HG03575 (cell line): ENCODE data around the gene NEDD9.

ENCODE experiments used
- ATAC-seq: cut with Tn5 transposase; IDR thresholded peaks from one replicate; pipeline ENCODE4 v1.9.1; 2021; ENCODE audit not compliant: unreplicated experiment, insufficient number of reproducible peaks, low FRiP score; ENCODE audit errors: extremely low read depth

Gene NEDD9, protein sequence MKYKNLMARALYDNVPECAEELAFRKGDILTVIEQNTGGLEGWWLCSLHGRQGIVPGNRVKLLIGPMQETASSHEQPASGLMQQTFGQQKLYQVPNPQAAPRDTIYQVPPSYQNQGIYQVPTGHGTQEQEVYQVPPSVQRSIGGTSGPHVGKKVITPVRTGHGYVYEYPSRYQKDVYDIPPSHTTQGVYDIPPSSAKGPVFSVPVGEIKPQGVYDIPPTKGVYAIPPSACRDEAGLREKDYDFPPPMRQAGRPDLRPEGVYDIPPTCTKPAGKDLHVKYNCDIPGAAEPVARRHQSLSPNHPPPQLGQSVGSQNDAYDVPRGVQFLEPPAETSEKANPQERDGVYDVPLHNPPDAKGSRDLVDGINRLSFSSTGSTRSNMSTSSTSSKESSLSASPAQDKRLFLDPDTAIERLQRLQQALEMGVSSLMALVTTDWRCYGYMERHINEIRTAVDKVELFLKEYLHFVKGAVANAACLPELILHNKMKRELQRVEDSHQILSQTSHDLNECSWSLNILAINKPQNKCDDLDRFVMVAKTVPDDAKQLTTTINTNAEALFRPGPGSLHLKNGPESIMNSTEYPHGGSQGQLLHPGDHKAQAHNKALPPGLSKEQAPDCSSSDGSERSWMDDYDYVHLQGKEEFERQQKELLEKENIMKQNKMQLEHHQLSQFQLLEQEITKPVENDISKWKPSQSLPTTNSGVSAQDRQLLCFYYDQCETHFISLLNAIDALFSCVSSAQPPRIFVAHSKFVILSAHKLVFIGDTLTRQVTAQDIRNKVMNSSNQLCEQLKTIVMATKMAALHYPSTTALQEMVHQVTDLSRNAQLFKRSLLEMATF

DNA sequence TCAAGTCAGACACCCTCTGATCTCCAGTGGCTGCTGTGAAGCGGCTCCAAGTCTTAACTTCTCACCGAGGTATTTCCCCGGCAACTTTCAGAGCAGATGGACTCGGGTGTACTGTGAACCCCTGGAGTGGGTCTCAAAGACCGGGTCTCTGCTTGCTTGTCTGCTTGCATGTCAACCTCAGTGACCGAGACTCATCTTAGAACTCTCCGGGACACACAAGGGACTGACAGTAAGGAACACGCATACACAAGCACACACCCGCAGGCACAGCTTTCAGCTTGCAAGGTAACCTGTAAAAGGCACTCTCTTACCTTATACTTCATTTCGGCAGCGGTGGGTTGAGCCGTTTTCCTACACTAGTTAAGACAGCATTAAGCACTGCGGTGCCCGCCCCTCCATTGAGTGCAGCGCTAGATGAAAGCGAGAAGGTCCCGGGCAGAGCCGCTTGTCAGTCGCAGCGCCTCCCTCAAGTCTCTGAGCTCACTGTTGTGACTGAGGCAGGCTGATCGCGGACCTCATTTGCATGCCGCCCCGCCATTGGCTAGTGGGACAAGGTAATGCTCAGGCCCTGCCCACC, at the start of gene NEDD9:
NEDD9 (minus strand) TSS at position 476 of the 577 bp plus-strand sequence; CDS start at position 323, 153 bp downstream.
- peak; percentile 87 for ATAC-seq

DNA sequence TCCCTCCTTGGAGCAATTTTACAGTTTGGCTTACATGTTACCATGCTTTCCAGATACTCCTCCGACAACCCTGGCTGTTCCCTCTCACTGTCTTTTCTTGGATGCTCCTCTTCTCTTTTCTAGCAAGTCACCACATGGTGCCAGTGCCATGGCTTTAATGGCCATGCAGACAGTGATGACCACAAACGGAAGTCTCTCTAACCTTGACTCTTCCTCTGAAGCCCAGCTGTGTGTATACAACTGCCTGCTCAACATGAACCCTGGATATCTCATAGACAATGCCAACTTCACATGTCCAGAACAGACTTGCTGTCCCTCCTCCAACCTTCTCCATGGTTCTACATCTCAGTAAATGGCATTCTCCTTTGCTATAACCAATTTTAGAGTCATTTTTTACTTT, 49.8 kb upstream of the NEDD9 start:
- ATAC-seq, result no peak

DNA sequence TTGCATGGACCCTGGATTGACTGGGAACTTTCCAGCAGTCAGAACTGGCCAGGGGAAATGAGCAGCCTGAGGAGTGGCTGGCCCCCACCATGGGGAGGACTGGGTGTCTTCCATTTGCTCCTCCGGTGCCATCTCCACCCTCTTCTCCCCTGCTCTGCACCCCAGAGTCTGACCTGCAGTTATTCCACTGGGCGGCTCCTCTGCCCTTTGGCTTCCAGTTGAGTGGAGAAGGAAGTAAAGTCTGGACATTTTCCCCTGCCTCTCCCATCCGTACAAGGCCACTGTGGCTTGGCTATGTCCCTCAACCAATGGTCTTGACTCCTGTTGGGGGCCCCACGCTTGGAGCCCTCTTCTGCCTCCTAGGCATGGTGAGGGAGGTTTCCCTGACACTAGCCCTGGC, 47.9 kb upstream of the NEDD9 start:
- ATAC-seq, result no peak

- no peak for ATAC-seq
Measured at GRCh38 chr6:11279284-11279689, 46.8 kb upstream of the NEDD9 start.

DNA sequence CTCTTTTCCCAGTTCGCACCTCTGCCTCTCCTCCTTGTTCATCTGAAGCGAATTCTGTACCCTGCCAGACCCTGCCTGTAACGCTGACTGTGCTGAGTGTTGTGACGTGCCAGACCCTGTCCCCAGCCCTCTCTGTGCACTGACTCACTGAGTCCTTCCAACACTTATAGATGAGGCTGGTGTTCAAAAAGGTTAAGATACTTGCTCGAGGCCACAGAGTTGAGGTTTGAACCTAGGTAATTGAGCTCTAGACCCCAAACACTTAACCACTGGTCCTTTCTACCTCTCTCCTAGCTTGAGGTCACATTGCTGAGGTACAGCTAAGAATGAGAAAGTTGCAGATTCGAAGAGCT, 45.7 kb upstream of the NEDD9 start:
- ATAC-seq, result no peak

DNA sequence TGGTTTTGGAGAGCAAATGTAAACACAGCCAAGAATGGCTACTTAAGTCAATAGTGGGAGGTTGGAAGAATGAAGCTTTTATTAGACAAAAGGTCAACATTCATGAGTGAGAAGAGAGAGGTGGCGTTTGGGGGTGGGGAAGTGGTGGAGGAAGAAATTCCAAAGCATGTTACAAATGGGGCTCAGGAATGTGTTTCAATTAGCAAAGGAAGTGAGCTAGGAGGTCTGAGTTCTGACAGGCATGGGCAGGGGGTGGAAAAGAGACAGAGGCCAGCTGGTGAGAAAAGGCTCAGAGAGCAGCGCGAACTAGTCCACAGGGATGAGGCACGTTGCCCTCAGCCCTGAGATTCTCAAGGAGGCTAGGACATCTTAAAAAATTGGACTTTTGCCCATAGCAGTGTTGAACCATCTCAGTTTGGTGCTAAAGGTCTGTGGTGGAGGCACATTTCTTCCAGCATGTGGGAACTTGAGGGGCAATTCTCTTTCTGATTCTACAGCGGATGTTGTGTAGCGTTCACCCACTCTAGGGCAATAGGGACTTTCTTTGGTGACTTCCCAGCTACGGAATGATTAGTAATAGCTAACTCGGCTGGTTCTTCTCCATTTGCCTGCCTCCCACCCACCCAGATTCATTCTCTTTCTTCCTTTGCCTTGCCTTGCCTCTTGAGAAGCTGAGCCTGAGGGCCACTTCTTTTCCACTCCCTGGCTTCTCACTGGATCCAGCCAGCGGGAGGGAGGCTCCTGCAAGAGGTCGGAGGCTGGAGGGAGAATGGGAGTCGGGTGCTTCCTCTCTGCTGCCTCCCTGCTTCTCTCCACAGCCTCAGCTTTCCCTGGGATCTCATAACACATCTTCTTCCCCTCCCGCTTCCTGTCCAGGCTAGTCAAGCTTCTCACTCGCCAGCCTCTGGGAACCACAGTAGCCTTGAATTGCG, 45.1 kb upstream of the NEDD9 start:
- peak; percentile 29 for ATAC-seq

DNA sequence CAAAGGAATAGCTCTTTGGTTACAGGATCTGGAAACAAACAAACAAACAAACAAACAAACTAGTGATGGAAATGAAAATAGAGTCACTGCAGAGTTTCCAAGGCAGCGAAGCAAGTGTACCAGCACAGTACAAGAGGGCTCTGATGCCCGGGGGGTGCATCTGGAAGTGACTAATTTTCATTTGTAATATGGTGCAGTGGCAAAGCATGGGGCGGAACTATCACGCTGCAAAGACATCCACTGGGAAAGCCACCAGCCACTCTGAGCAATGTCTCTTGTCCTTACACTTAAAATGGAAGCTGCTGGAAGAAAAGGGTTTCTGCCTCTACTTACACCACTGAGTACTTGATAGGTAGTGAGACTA, 44.4 kb upstream of the NEDD9 start:
- ATAC-seq, result no peak

DNA sequence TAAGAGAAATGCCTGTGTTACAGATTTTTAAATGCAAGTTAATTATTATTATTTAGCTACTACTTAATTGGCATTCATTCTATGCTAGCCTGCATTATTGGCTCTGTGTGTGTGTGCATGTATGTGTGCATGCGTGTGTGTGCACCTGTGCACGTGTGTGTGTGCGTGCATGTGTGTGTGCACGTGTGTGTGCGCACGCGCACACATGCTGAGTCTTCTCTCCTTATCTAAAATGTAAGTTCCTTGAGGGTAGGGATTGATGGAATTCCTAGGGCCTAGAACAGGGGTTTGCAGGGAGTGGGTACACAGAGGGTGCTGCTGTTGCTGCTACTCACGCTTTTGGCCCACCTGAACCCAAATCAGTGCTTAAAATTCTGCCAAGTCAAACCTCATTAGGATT, 43.8 kb upstream of the NEDD9 start:
- no peak for ATAC-seq

- ATAC-seq, result peak; percentile 65
Measured at GRCh38 chr6:11275598-11275997, 43.1 kb upstream of the NEDD9 start.

- no peak for ATAC-seq
Measured at GRCh38 chr6:11273406-11274065, 41.1 kb upstream of the NEDD9 start.

GRCh38 chr6:11272491-11273192, 40.2 kb upstream of the NEDD9 start:
- ATAC-seq, result no peak

DNA sequence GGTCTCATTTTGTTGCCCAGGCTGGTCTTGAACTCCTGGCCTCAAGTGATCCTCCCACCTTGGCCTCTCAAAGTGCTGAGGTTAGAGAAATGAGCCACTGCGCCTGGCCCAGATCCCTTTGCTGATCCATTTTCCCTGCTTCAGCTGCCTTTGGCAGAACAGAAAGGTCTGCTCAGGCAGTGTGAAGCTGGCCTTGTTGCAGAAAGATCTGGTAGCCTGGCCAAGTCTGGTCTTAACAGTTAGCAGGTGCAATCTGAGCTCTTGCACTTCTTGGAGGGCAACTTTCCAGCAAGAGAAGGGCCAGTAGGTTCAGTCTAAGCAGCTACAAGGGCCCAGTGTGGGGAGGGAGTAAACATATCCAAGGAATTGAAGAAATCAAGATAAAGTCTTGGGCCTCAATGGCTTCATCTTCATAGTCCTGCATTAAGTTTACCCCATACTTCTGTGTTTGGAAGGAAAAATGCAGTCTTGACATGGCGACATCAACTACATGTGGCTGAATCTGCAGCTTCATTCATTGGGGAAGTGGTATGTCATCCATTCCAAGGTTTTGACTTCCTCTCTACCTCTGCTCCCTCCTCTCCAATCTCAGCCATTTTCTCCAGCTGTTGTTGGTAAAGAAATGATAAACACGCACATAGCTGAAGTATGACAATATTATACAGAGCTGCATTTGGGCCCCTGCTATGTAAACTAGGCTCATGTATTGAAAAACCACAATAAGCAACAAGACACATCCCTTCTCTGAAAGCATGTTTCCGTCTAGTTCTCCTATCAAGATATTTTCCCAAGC, 39.0 kb upstream of the NEDD9 start:
- no peak for ATAC-seq

- no peak for ATAC-seq
Measured at GRCh38 chr6:11270030-11271027, 37.9 kb upstream of the NEDD9 start.

- ATAC-seq, result no peak
Measured at GRCh38 chr6:11268978-11269377, 36.5 kb upstream of the NEDD9 start.

DNA sequence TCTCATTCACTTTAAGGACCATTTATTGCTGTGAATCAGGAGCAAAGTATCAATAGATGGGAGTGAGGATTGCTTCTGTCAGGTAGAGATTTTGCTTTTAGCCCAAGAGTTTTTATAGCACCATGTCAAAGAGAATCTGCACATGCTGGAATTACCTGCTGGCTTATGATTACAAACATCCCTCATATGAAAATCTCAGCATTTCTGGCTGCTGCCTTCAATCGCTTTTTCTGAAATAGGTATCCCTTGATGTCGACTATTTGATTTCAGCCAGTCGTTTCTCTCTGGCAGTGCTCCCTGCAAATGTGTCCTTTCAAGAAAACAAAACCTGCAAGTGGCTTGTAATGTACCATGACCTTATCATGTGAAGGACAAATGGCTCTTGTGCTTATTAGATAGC, 34.5 kb upstream of the NEDD9 start:
- no peak for ATAC-seq

DNA sequence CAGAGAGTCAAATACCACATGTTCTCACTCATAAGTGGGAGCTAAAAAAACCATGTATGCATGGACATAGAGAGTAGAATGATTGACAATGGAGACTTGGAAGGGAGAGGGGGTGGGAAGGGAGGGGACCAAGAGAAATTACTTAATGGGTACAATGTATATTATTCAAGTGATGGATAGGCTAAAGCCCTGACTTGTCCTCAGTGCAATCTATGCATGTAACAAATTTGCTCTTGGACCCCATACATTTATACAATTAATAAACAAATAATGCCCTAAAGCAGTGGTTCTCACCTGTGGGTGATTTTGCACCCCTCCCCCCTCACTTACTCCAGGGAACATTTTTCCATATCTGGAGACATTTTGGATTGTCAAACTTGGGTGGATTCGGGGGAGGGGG, 33.5 kb upstream of the NEDD9 start:
- no peak for ATAC-seq
